Right lung (tissue), 10 donors: ENCODE measurements around the gene TSPAN14. TPM values are rescaled to one million over a fixed set of nuclear protein-coding genes. Genes with fewer than 3 reads are reported as not detected.
A peak's percentile ranks its signal among the peaks of the same experiment; 100 is the strongest.
"Not testable (repeated sequence)": the region's sequence is repeated elsewhere in the genome, so short reads cannot be mapped to it uniquely, and the experiment has no call there.

Experiments
- DNase-seq, 2 donors: peaks; one replicate each; pipeline ENCODE4 v3.0.0-alpha.2; 2013
- long read RNA-seq, 8 donors: transcript quantifications; one replicate each; lab custom pipeline, GENCODE V29; 2026
- polyA plus RNA-seq, 5 donors: library from polyadenylated mRNA; unstranded; fragments of 120-200 nt; gene quantifications; one replicate each; pipeline versions ENCODE4 v1.2.1 to v1.2.3, GENCODE V29; 2013; ENCODE audit warnings: inconsistent platforms in 1 of 5, low replicate concordance in 1 of 5; ENCODE audit not compliant: insufficient read length in 5 of 5, insufficient read depth in 1 of 5

TSPAN14 gene
- 10 to 100 TPM; 69.4 to 95.1 (median 78.3) TPM for polyA plus RNA-seq
- long read RNA-seq, donor 1, full-length matches to known transcripts: 17 of 24 reads
- long read RNA-seq, donor 1, partial matches to known transcripts: 0 of 24 reads
- long read RNA-seq, donor 1, other reads (novel, unspliced or antisense): 7 of 24 reads
- long read RNA-seq, donor 2, full-length matches to known transcripts: 7 of 7 reads
- long read RNA-seq, donor 2, partial matches to known transcripts: 0 of 7 reads
- long read RNA-seq, donor 2, other reads (novel, unspliced or antisense): 0 of 7 reads
- long read RNA-seq, donor 3, full-length matches to known transcripts: 12 of 12 reads
- long read RNA-seq, donor 3, partial matches to known transcripts: 0 of 12 reads
- long read RNA-seq, donor 3, other reads (novel, unspliced or antisense): 0 of 12 reads
- long read RNA-seq, donor 4, full-length matches to known transcripts: 14 of 19 reads
- long read RNA-seq, donor 4, partial matches to known transcripts: 0 of 19 reads
- long read RNA-seq, donor 4, other reads (novel, unspliced or antisense): 5 of 19 reads
- long read RNA-seq, donor 5, full-length matches to known transcripts: 15 of 27 reads
- long read RNA-seq, donor 5, partial matches to known transcripts: 6 of 27 reads
- long read RNA-seq, donor 5, other reads (novel, unspliced or antisense): 6 of 27 reads
- long read RNA-seq, donor 6, full-length matches to known transcripts: 16 of 21 reads
- long read RNA-seq, donor 6, partial matches to known transcripts: 0 of 21 reads
- long read RNA-seq, donor 6, other reads (novel, unspliced or antisense): 5 of 21 reads
- long read RNA-seq, donor 7, full-length matches to known transcripts: 21 of 47 reads
- long read RNA-seq, donor 7, partial matches to known transcripts: 15 of 47 reads
- long read RNA-seq, donor 7, other reads (novel, unspliced or antisense): 11 of 47 reads
- long read RNA-seq, donor 8, full-length matches to known transcripts: 7 of 7 reads
- long read RNA-seq, donor 8, partial matches to known transcripts: 0 of 7 reads
- long read RNA-seq, donor 8, other reads (novel, unspliced or antisense): 0 of 7 reads

GRCh38 chr10:80453842-80454512 lies at the start of gene TSPAN14:
TSPAN14 (plus strand) TSS chr10:80454310; CDS start chr10:80489234, 34,924 bp downstream.
- DNase-seq: peak; percentile 76 to 78

DNA sequence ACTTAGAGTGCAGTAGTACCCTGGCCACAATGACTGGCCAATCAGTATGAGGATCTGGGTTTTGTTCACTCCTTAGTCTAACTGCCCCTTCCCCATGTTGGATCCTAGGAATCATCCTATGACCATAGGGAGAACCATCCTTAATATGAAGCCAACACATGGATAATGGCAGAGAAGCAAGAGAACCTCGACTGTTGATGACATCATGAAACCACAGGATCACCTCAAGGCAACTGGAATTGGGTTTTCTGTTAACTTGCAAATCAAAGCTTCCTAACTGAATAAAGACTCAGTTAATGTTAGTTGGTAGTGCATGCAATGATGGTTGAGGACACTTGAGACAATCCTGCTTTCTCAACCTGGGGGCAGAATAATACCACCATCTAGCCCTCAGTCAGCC lies 49.1 kb upstream of the TSPAN14 start:
- no peak for DNase-seq

GRCh38 chr10:80405626-80406025 lies 48.5 kb upstream of the TSPAN14 start:
- no peak for DNase-seq

DNA sequence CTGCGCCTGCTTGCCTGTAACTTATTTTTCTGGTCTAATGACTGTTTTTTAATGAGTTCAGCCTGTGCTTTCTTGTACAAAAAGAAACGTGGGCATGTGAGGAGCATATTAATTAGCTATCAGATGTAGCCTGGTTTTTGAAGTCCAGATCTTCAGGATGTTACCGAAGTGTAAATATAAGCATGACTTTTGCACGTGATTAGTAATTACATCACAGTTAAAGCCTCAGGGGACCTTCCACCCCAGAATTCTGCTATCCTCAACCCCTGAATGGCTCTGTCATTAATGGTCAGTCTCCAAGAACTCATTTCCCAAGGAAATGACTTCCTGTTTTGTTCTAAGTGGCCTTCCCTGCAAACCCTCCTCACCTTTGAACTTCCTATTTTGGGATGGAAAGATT lies 47.9 kb upstream of the TSPAN14 start:
- no peak for DNase-seq

- DNase-seq: no peak
These were observed 46.3 kb upstream of the TSPAN14 start for GRCh38 chr10:80407812-80408241.

GRCh38 chr10:80408242-80409101 lies 45.6 kb upstream of the TSPAN14 start, which contains the start of gene PRXL2A:
PRXL2A (plus strand) TSS chr10:80408551; CDS start chr10:80420468, 11,917 bp downstream.
- peak; percentile 80 for DNase-seq

- no peak for DNase-seq
These were observed 45.0 kb upstream of the TSPAN14 start for GRCh38 chr10:80409121-80409520.

DNA sequence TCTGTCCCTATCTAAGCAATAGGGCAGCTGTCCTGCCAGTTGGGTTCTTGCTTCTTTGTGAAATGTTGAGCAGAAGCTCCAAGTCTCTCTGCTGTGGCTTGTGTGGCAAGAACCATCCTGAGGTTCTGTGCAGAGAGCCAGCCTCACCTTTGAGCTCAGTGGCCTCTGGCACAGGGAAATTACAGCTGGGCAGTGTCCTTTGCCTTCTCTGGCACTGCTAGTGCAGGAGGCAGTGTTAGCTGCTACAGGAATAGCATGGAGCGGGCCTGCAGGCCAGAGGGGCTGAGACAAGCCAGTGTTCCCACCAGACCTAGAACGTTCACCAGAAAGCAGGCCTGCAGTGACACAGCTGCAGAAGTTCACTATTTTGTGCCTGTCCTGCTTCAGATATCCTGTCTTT lies 44.0 kb upstream of the TSPAN14 start:
- no peak for DNase-seq

GRCh38 chr10:80410578-80411145 lies 43.4 kb upstream of the TSPAN14 start:
- no peak for DNase-seq

- no peak for DNase-seq
These were observed 42.8 kb upstream of the TSPAN14 start for GRCh38 chr10:80411267-80411668.

DNA sequence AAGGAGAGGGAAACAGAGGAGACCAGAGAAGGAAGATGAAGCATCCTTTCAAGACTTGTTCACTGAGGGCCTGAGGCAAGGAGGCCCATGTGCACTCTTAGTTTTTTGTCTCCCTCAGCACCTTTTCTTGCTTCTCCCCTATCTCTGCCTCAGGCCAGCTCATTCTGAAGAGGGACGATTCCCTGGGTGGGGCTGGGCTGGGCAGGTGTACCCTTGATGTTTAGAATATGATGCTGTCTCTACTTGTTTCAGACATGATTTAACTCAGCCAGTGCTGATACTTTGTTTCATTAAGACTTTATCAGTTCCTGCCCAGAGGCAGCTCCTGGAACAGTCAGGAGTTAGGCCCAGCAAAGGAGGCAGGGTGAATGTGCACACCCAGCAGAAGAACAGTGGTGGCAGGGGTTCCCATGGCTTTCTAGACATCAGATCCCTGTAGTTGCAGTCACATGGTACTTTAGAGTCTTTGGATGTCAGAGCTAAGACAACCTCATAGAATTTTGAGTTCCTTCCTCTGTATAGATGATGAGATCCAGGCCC lies 42.4 kb upstream of the TSPAN14 start:
- no peak for DNase-seq

DNA sequence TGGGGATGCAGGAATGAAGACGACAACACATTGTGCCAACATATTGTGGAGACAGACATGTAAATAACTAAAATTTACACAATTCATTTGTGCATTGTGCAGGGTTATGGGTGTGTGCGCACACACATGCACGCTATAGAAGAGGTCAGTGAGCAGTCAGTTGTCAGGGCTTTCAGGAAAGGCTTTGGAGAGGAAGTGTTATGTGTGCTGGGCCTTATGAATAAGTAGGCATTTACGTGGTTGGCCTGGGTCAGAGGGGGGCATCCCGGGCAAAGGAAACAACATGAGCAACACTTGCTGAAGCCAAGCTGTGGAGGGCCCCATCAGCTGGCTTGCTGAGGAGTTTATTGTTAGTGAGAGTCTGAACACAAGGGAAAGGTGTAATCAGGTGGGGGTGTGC lies 41.6 kb upstream of the TSPAN14 start:
- DNase-seq: no peak

GRCh38 chr10:80413271-80413996 lies 40.7 kb upstream of the TSPAN14 start:
- DNase-seq: peak; percentile 87 to 90

DNA sequence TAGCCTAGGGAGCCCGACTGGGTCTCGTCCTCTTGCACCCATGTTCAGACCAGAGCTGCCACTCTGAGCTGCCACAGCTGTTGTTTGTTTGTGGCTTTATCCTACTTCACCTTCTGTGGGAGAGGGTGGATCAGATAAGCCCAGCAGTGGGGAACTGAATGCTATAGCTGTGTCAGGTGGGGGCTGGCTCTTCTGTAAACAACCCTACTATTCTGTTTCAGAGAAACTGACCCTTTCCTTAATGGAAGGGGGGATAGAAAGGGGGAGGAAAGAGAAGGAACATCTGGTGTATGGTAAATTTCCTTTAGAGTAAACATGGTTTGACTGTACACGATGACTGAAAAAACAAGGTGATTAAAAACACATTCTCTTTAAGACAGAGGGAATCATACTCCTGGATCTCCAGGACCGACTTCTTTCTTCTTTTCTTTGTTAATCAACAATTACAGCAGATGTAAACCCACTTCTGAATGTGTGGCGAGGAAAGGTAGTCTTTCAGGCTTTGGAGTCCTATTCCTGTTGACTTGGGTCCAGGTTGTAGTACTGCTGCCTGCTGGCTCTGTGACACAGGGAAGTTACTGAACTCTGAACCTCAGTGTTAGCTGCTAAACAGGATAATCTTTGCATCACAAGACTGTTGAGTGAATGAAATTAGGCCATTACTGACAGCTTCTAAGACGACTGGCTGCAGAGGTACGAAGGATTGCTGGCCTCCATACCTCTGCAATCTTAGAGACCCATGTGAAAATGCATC lies 39.8 kb upstream of the TSPAN14 start:
- peak; percentile 72 to 76 for DNase-seq

DNA sequence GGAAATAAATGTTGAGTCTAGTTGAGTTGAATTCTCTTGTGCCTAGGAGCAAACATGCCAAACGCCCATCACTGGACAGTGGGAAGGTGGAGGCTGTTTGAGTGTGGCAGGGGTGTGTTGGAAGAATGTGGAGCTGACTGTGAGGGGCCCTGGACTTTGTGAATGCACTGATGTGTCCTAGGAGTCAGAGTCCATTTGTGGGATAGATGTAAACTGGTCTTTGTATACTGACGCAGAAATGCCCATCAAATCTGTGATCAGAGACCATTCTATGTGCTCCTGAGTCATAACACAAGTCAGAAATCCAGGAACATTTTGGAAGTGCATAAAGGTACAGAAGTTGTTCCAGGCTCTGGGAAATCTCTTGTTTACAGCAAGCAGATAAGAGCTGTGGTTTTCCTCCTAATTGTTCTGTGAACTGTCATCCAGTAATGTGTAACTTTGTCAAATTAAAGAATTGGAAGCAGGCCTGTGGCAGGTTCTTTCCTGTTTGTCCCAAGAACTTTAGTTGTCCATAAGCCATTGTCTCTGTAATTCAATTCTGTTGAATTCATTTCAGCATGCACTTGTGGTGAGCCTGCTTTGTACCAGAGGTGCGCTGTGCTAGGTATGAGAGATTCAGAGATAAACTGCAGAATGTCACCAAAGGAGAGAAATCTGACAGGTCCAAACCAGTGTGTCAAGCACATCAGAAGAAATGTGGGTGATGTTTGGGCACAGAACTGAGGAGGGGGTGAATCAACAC lies 38.2 kb upstream of the TSPAN14 start:
- no peak for DNase-seq

DNA sequence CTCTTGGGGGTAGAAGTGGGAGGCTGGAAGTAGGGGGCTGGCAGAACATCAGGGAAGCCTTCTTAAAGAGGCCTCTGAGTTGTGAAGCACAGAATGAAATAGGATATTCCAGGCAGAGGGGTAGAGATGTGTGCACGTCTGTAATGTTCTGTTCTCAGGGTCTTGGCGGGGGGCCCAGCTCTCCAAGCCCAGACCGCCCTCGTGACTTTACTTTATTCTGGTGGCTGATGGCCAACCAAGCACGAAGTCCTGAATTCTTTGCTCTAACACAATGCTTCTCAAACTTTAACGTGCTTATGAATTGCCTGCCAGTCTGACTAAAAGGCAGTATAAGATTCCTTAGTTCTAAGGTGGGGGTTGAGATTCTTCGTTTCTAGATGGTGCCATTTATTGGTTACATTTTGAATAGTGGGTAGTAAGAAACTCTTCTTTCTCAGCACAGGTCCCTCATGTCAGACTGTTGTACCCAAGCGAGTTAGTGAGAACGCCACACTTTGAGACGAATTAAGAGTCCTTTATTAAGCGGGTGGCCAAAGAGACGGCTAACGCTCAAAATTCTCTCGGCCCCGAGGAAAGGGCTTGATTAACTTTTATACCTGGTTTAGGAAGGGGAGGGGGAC lies 37.5 kb upstream of the TSPAN14 start:
- DNase-seq: peak; percentile 80 to 81

GRCh38 chr10:80417256-80417655 lies 36.9 kb upstream of the TSPAN14 start:
- not testable (repeated sequence) for DNase-seq
